GM12891 (cell line): ENCODE data around the gene THSD8.

Experiments
- PAX5 ChIP-seq: IDR thresholded peaks from 2 replicates; pipeline ENCODE4 v1.6.1; 2011; ENCODE audit warnings: low read length, moderate library complexity, mild to moderate bottlenecking; ENCODE audit not compliant: insufficient read depth, severe bottlenecking
- POLR2A ChIP-seq: IDR thresholded peaks from 2 replicates; pipeline ENCODE4 v1.6.1; 2011; ENCODE audit warnings: low read depth, low read length, control low read depth
- POLR2AphosphoS5 ChIP-seq: IDR thresholded peaks from 2 replicates; pipeline ENCODE4 v1.6.1; 2011; ENCODE audit warnings: low read depth, low read length, control low read depth
- SPI1 ChIP-seq: IDR thresholded peaks from 2 replicates; pipeline ENCODE4 v1.6.1; 2011; ENCODE audit warnings: low read depth, low read length, control low read depth
- TAF1 ChIP-seq: IDR thresholded peaks from 2 replicates; pipeline ENCODE4 v1.6.1; 2011; ENCODE audit warnings: low read depth, low read length, control low read depth

GRCh38 chr19:12833418-12833737 is 31.5 kb downstream of the THSD8 start:
- no peak for TF ChIP-seq POLR2AphosphoS5
- TF ChIP-seq TAF1, result no peak
- TF ChIP-seq POLR2A, result no peak
- no peak for TF ChIP-seq SPI1
- TF ChIP-seq PAX5, result no peak
